Gastroesophageal sphincter (tissue), 3 donors: Measurements from ENCODE around the gene EML4.

Experiments
- CTCF ChIP-seq, 4 experiments: fragments of 200-600 bp in 2 of 4; fragments of 450-650 bp in 2 of 4; sonication (generic) in 1 of 4; IDR thresholded peaks; one replicate each; pipeline ENCODE4 v1.5.1; 2017 to 2019; ENCODE audit warnings: antibody characterized with exemption in 4 of 4, mild to moderate bottlenecking in 2 of 4, moderate library complexity in 2 of 4
- EP300 ChIP-seq: sonication (generic); formaldehyde crosslinking; IDR thresholded peaks from one replicate; pipeline ENCODE4 v1.6.1; 2017; ENCODE audit warnings: antibody characterized with exemption, mild to moderate bottlenecking
- POLR2AphosphoS5 ChIP-seq: sonication (generic); formaldehyde crosslinking; IDR thresholded peaks from one replicate; pipeline ENCODE4 v1.6.1; 2017; ENCODE audit warnings: antibody characterized with exemption

DNA sequence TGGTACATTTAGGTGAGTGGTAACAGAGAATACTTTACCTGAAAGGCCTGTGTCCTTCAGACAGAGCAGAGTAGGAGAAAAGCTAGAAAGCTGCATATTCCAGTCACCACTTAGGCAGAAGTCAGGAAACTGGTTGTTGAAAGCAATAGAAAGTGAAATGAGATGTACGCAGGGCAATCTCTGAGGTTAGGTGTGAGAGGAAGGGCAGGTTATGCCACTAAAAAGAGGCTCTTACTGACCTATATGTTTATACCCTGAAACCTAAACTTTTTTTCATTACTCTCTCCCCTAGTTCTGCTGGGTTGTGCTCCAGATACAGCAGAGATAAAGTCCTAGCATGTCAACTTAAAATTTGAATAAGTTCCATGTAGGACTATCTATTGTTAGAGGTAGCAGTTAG, 98.4 kb downstream of the EML4 start:
- no peak for TF ChIP-seq CTCF (IDR thresholded peaks at IDR 0.05)
- TF ChIP-seq POLR2AphosphoS5, result no peak
- TF ChIP-seq EP300, result no peak
